ENCODE measurements around the gene PXDN. TPM values are rescaled to one million over a fixed set of nuclear protein-coding genes. Genes with fewer than 3 reads are reported as not detected.

The PXDN gene
- total and polyA plus RNA-seq, 2 donors (not counting 1 experiment from before 2014, with no cell fraction given): 0.21 to 1.4 TPM

DNA sequence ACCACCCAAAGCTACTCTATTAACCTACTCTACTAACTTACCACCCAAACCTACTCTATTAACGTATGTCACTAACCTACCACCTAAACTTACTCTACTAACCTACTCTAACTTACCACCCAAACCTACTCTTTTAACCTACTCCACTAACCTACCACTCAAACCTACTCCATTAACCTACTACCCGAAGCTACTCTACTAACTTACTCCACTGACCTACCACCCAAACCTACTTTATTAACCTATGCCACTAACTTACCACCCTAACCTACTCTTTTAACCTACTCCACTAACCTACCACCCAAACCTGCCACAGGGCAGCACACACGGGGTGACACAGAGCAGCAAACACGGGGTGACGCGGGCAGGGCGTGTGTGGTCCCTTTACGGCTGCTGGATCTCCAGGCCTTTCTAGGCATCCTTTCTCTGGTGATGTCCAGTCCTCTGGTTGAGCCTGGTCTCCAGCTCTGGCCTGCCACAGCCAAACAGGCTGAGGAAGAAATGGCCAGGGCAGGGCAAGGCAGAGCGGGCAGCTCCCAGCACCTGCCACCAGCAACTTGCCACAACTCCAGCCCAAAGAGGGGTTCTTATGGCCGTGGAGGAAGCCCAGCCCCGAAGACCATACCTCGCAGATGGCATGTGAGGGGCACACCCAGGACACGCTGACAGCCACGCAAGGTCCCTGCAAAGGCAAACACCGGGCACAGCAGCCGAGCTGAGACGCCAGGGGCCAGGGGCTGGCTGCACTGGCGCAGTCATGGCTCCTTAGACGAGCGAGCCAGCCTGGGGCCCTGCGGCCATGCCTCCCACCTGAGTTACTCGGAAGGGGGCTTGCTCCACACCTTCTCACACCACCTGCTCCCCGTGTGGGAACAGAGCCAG, 25.7 kb downstream of the PXDN start:
- H3K4me1 ChIP-seq (ENCODE audit: control insufficient read depth in 2 of 2, insufficient read depth in 2 of 2, low read length in 2 of 2): no peaks in the 10 kb centered on the region
- no peak overlapping the region for H3K9ac ChIP-seq (ENCODE audit: low read length)
- H3K36me3 ChIP-seq (replicated peaks in 1 of 2; ENCODE audit: control extremely low read depth in 1 of 2, control insufficient read depth in 1 of 2, extremely low read depth in 1 of 2, insufficient read depth in 2 of 2, low read length in 1 of 2): no peaks in the 10 kb centered on the region
- H3K9me3 ChIP-seq (ENCODE audit: control extremely low read depth in 1 of 3, control insufficient read depth in 2 of 3, insufficient read depth in 1 of 3, low read length in 2 of 3): peaks cover 0 to 4% (median 0%) of the 10 kb centered on the region in 3 donors
- no peak overlapping the region for H2AFZ ChIP-seq (ENCODE audit: insufficient read depth, low read depth, low read length, poor library complexity, severe bottlenecking)
- intact Hi-C loops (cut with micrococcal nuclease): no loop called here
- H4K20me1 ChIP-seq (ENCODE audit: control insufficient read depth, insufficient read depth, low read length, poor library complexity, severe bottlenecking): no peaks in the 10 kb centered on the region
- ATAC-seq (ENCODE audit: low read depth) (no peak), DNase-seq (no peak)
- H3K27me3 ChIP-seq (replicated peaks in 1 of 4; ENCODE audit: control extremely low read depth in 1 of 4, control insufficient read depth in 3 of 4, insufficient read depth in 4 of 4, low read length in 3 of 4): peaks cover 0 to 4% (median 0%) of the 10 kb centered on the region in 4 experiments
- Mint-ChIP-seq H3K27ac (no peak overlapping the region), H3K4me1 (peaks cover 5% of the 10 kb centered on the region), H3K27me3 (peaks cover 14% of the 10 kb centered on the region), H3K9me3 (ENCODE audit: insufficient read depth) (no peaks in the 10 kb centered on the region), H3K4me3 (no peak overlapping the region)
- ChIA-PET POLR2A (no interaction called here), CTCF (no interaction called here)
- no peak overlapping the region for H3K27ac ChIP-seq (ENCODE audit: low read length in 2 of 2)
- H3K4me3 ChIP-seq (ENCODE audit: control extremely low read depth in 1 of 5, extremely low read depth in 1 of 5, insufficient read depth in 1 of 5, low read depth in 2 of 5, low read length in 4 of 5): no peak overlapping the region
- H3K4me2 ChIP-seq (replicated peaks; ENCODE audit: low read depth, low read length, poor library complexity, severe bottlenecking): no peak overlapping the region
- no peaks in the 10 kb centered on the region for H3K79me2 ChIP-seq (ENCODE audit: control insufficient read depth, insufficient read depth, low read length)
- WGBS (ENCODE audit: insufficient coverage): 98% methylated on average over 23 of the region's 23 CpGs
- no peak for TF ChIP-seq CTCF (IDR thresholded peaks at IDR 0.05)
- no peak for TF ChIP-seq EZH2 (IDR thresholded peaks at IDR 0.05; ENCODE audit: borderline replicate concordance, insufficient read depth, low read depth, low read length, poor library complexity, severe bottlenecking)

GRCh38 chr2:1717113-1717512, 27.2 kb downstream of the PXDN start:
- H3K79me2 ChIP-seq (ENCODE audit: control insufficient read depth, insufficient read depth, low read length): no peaks in the 10 kb centered on the region
- intact Hi-C loops (cut with micrococcal nuclease): no loop called here
- no peak overlapping the region for H3K9ac ChIP-seq (ENCODE audit: low read length)
- no peak overlapping the region for H3K4me3 Mint-ChIP-seq
- peaks cover 18% of the 10 kb centered on the region for H3K27me3 Mint-ChIP-seq
- no peak overlapping the region for H3K27ac ChIP-seq (ENCODE audit: low read length in 2 of 2)
- no peaks in the 10 kb centered on the region for H4K20me1 ChIP-seq (ENCODE audit: control insufficient read depth, insufficient read depth, low read length, poor library complexity, severe bottlenecking)
- H2AFZ ChIP-seq (ENCODE audit: insufficient read depth, low read depth, low read length, poor library complexity, severe bottlenecking): no peak overlapping the region
- H3K9me3 ChIP-seq (ENCODE audit: control extremely low read depth in 1 of 3, control insufficient read depth in 2 of 3, insufficient read depth in 1 of 3, low read length in 2 of 3): peaks cover 0 to 4% (median 0%) of the 10 kb centered on the region in 3 donors
- DNase-seq (no peak), ATAC-seq (ENCODE audit: low read depth) (no peak)
- ChIA-PET CTCF (no interaction called here), POLR2A (no interaction called here)
- no peak overlapping the region for H3K27ac Mint-ChIP-seq
- H3K4me1 ChIP-seq (ENCODE audit: control insufficient read depth in 2 of 2, insufficient read depth in 2 of 2, low read length in 2 of 2): no peaks in the 10 kb centered on the region
- H3K27me3 ChIP-seq (replicated peaks in 1 of 4; ENCODE audit: control extremely low read depth in 1 of 4, control insufficient read depth in 3 of 4, insufficient read depth in 4 of 4, low read length in 3 of 4): peaks cover 0 to 4% (median 0%) of the 10 kb centered on the region in 4 experiments
- H3K4me2 ChIP-seq (replicated peaks; ENCODE audit: low read depth, low read length, poor library complexity, severe bottlenecking): no peak overlapping the region
- no peak overlapping the region for H3K4me3 ChIP-seq (ENCODE audit: control extremely low read depth in 1 of 5, extremely low read depth in 1 of 5, insufficient read depth in 1 of 5, low read depth in 2 of 5, low read length in 4 of 5)
- no peaks in the 10 kb centered on the region for H3K36me3 ChIP-seq (replicated peaks in 1 of 2; ENCODE audit: control extremely low read depth in 1 of 2, control insufficient read depth in 1 of 2, extremely low read depth in 1 of 2, insufficient read depth in 2 of 2, low read length in 1 of 2)
- no peaks in the 10 kb centered on the region for H3K9me3 Mint-ChIP-seq (ENCODE audit: insufficient read depth)
- H3K4me1 Mint-ChIP-seq: peaks cover 5% of the 10 kb centered on the region
- TF ChIP-seq EZH2 (IDR thresholded peaks at IDR 0.05; ENCODE audit: borderline replicate concordance, insufficient read depth, low read depth, low read length, poor library complexity, severe bottlenecking): no peak
- no peak for TF ChIP-seq CTCF (IDR thresholded peaks at IDR 0.05)
- 89% methylated on average over 9 of the region's 9 CpGs for WGBS (ENCODE audit: insufficient coverage)
